Tibial nerve (tissue), 4 donors: Measurements from ENCODE around the gene TCFL5.

Experiments used
- EP300 ChIP-seq, 2 donors: sonication (generic); formaldehyde crosslinking; IDR thresholded peaks; one replicate each; pipeline ENCODE4 v1.6.1; 2017; ENCODE audit warnings: antibody characterized with exemption in 2 of 2, mild to moderate bottlenecking in 1 of 2
- POLR2A ChIP-seq, 2 donors: fragments of 450-650 bp; IDR thresholded peaks; one replicate each; pipeline ENCODE4 v1.6.1; 2017; ENCODE audit warnings: antibody characterized with exemption in 2 of 2, mild to moderate bottlenecking in 2 of 2, moderate library complexity in 2 of 2
- TF ChIP-seq, protein P1 (sequence below), 5 experiments: fragments of 200-600 bp in 3 of 5; fragments of 450-650 bp in 2 of 5; sonication (generic) in 3 of 5; IDR thresholded peaks; one replicate each; pipeline ENCODE4 v1.5.1; 2016 to 2019; ENCODE audit warnings: antibody characterized with exemption in 5 of 5, mild to moderate bottlenecking in 3 of 5, moderate library complexity in 2 of 5

DNA sequence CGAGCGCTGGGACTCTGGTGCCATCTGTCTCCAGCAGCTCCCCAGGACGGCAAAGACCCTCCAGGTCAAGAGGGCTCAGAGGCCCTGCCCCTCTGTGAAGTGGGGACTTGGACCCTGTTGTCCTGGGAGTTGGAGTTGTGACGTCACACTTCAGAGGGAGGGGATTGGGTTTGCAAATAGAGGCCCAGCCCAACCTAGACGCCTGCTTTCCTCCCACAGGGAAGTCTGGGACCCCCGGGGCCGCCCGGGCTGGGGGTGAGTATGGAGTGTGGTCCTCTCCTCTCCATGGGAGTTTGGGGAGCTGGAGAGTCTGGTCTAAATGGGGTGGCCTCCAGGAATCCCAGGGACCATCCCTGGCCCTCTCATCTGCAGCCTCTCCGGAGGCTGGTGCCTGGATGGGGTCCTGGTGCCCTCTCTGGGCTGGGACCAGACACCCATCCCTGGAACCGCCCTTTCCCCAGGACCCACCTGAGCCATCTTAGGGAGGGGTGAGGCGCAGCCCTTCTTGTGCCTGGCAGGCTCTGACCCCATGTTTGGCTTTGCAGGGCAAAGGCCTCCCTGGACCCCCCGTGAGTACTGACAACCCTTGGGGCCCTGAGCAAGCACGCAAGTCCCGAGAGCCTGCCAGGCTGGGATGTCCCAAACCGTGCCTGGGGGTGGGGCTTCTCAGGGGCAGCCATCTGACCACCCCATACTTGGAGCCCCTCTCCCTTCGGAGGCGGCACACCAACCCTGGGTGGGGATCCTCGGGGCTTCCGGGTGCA is 40.5 kb downstream of the TCFL5 start:
- TF ChIP-seq, protein P1, sequence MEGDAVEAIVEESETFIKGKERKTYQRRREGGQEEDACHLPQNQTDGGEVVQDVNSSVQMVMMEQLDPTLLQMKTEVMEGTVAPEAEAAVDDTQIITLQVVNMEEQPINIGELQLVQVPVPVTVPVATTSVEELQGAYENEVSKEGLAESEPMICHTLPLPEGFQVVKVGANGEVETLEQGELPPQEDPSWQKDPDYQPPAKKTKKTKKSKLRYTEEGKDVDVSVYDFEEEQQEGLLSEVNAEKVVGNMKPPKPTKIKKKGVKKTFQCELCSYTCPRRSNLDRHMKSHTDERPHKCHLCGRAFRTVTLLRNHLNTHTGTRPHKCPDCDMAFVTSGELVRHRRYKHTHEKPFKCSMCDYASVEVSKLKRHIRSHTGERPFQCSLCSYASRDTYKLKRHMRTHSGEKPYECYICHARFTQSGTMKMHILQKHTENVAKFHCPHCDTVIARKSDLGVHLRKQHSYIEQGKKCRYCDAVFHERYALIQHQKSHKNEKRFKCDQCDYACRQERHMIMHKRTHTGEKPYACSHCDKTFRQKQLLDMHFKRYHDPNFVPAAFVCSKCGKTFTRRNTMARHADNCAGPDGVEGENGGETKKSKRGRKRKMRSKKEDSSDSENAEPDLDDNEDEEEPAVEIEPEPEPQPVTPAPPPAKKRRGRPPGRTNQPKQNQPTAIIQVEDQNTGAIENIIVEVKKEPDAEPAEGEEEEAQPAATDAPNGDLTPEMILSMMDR (IDR thresholded peaks at IDR 0.05): no peak
- TF ChIP-seq POLR2A (IDR thresholded peaks at IDR 0.05): no peak
- no peak for TF ChIP-seq EP300 (IDR thresholded peaks at IDR 0.05)
